ENCODE results near the gene ZNF213. TPM values are rescaled to one million over a fixed set of nuclear protein-coding genes. Genes with fewer than 3 reads are reported as not detected.
"Not testable (repeated sequence)": the region's sequence is repeated elsewhere in the genome, so short reads cannot be mapped to it uniquely, and the experiment has no call there.

The ZNF213 gene
- total RNA-seq, 2 donors from 2014 or later, result 7.3 to 7.9 TPM

DNA sequence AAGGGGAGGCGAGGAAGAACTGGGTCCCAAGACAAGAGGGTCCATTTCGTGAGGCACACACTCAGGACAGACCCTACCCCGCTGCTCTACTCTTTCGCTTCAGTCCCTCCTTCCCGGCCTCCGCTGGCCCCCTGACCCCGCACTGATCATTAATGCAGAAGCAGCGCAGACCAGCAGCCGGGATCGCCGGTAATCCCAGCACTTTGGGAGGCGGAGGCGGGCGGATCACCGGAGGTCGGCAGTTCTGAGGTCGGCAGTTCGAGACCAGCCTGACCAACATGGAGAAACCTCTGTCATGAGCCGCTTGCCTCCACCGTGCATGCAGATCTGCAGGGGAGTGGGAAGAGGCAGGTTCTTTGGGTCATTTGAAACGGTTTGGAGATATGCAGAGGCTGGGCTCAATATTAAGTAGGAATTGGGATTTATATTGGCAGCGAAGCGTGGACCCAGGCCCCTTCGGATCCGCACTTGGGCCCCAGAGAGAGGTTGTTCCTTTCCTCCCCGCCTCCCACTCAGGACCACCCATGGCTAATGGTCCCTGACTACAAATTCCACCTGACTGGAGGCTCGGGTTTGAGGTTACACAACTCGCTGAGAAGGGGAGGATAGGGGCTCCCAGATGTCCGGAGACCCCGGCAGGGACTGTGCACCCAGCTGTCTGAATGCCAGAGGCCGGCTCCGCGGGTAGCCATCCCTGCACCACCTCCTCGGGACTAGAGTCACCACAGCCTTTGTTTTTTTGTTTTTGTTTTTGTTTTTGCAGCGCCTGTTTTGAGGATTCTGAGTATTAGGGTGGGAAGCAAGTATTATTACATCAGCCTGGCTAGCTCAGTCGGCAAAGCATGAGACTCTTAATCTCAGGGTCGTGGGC lies 29.5 kb downstream of the ZNF213 start:
- Histone ChIP-seq H3K27me3 (peaks cover 5 to 9% of the 10 kb centered on the region in 2 donors), H3K36me3 (no peaks in the 10 kb centered on the region), H3K4me1 (peaks cover 0 to 9% of the 10 kb centered on the region in 2 donors), H3K4me3 (no peak overlapping the region), H3K9me3 (no peaks in the 10 kb centered on the region), H3K27ac (no peak overlapping the region)
- TF ChIP-seq, protein P1, sequence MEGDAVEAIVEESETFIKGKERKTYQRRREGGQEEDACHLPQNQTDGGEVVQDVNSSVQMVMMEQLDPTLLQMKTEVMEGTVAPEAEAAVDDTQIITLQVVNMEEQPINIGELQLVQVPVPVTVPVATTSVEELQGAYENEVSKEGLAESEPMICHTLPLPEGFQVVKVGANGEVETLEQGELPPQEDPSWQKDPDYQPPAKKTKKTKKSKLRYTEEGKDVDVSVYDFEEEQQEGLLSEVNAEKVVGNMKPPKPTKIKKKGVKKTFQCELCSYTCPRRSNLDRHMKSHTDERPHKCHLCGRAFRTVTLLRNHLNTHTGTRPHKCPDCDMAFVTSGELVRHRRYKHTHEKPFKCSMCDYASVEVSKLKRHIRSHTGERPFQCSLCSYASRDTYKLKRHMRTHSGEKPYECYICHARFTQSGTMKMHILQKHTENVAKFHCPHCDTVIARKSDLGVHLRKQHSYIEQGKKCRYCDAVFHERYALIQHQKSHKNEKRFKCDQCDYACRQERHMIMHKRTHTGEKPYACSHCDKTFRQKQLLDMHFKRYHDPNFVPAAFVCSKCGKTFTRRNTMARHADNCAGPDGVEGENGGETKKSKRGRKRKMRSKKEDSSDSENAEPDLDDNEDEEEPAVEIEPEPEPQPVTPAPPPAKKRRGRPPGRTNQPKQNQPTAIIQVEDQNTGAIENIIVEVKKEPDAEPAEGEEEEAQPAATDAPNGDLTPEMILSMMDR (IDR thresholded peaks at IDR 0.05), result no peak
- DNase-seq (ENCODE audit: low spot score), result no peak

DNA sequence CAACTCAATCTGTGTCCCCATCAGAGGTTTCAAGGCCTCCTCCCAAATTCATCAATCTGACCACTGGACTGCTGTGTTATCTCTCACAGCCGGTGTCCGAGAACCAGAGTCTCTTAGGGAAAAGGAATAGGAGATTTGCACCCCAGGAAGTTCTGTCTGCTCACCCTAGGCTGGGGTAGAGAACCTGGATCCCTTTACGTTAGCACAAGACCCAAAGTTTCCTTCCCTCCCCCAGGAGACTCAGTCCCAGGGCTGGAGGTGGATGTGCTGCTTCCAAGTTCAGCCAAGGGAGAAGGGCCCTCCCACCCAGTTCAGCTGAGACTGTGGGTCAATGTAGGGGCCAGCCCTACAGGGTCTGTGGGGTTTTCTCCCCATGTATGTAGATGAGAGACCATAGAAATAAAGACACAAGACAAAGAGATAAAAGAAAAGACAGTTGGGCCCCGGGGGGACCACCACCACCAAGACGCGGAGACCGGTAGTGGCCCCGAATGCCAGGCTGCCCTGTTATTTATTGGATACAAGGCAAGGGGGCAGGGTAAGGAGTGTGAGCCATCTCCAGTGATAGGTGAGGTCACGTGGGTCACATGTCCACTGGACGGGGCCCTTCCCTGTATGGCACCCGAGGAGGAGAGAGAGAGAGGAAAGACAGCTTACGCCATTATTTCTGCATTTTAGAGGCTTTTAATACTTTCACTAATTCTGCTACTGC lies 30.4 kb downstream of the ZNF213 start:
- H3K9me3 ChIP-seq, result no peaks in the 10 kb centered on the region
- no peak overlapping the region for H3K27ac ChIP-seq
- H3K36me3 ChIP-seq, result no peaks in the 10 kb centered on the region
- TF ChIP-seq, protein P1 (IDR thresholded peaks at IDR 0.05), result no peak
- H3K4me1 ChIP-seq, result peaks cover 0 to 5% of the 10 kb centered on the region in 2 donors
- H3K27me3 ChIP-seq, result peaks cover 9 to 14% of the 10 kb centered on the region in 2 donors
- peak overlapping the region in 1 of 2 donors; percentile 30 for H3K4me3 ChIP-seq
- no peak for DNase-seq (ENCODE audit: low spot score)

DNA sequence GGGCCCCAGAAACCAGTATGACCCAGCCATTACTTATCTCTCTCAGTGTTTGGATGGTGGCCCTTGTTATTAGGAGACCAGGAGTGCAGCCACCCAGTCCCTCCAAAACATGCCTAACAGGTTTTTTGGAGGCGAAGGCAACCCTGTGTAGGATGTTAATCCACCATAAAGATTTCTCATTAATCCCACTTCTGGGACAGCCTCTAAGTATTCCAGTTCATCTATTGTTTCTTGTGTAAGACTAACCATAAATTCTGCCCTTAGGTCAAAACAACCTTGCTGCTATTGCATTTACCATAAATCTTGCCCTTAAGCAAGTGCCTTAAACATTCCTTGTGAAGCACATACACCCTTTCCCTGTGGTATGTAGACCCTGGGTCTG lies 31.7 kb downstream of the ZNF213 start:
- H3K36me3 ChIP-seq, result no peaks in the 10 kb centered on the region
- no peak for DNase-seq (ENCODE audit: low spot score)
- TF ChIP-seq, protein P1 (IDR thresholded peaks at IDR 0.05), result no peak
- no peak overlapping the region for H3K27ac ChIP-seq
- H3K4me1 ChIP-seq, result peaks cover 0 to 14% of the 10 kb centered on the region in 2 donors
- no peak overlapping the region for H3K4me3 ChIP-seq
- no peaks in the 10 kb centered on the region for H3K9me3 ChIP-seq
- H3K27me3 ChIP-seq, result peaks cover 11 to 25% of the 10 kb centered on the region in 2 donors

DNA sequence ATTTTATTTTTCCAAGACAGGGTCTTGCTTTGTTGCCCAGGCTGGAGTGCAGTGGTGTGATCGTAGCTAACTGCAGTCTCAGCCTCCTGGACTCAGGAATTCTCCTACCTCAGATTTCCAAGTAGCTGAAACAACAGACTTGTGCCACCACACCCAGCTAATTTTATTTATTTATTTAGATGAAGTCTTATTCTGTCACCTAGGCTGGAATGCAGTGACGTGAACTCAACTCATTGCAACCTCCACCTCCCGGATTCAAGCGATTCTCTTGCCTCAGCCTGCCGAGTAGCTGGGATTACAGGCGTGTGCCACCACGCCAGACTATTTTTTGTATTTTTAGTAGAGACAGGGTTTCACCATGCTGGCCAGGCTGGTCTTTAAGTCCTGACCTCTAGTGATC lies 33.9 kb downstream of the ZNF213 start:
- H3K27me3 ChIP-seq, result peaks cover 27 to 46% of the 10 kb centered on the region in 2 donors
- not testable (repeated sequence) for H3K36me3 ChIP-seq; H3K27ac ChIP-seq; H3K9me3 ChIP-seq; H3K4me3 ChIP-seq; DNase-seq (ENCODE audit: low spot score)
- H3K4me1 ChIP-seq, result peaks cover 0 to 21% of the 10 kb centered on the region in 2 donors

DNA sequence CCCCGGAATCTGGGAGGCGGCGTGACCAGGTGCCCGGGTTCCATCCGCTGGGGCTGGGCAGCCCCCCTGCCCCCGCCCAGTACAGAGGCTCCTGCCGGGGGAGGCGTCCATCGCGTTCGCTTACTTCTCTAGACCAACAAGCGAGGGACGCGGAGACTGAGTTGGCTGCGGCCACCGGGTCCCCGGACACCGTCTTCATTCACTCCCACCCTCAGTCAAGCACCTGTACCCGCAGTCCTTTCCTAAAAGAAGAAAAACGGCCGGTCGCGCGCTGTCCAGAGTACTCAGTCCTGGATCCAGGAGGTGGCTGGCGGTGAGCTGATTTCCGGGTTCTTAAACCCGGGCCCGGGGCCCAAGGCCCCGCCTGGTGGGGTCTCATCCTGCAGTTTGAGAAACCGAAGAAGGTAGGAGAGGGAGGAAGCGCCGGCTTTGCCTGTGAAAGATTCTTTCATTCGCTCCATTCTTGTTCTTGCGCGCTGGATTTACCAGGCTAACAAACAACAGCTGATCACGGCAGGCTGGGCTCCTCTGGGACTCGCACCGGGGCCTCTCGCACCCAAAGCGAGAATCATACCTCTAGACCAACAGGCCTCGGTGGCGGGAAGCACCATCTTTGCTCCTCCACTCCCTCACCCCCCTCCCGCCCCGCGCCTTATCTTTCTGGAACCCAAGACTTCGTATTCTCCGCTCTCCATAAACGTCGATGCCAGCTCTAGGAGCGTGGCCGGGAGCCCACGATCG lies 35.8 kb downstream of the ZNF213 start:
- DNase-seq (ENCODE audit: low spot score), result no peak
- H3K9me3 ChIP-seq, result no peaks in the 10 kb centered on the region
- TF ChIP-seq, protein P1 (IDR thresholded peaks at IDR 0.05), result no peak
- no peaks in the 10 kb centered on the region for H3K36me3 ChIP-seq
- no peak overlapping the region for H3K27ac ChIP-seq
- peaks cover 0 to 35% of the 10 kb centered on the region in 2 donors for H3K4me1 ChIP-seq
- peak overlapping the region in 1 of 2 donors; percentile 27 for H3K4me3 ChIP-seq
- peaks cover 45 to 65% of the 10 kb centered on the region in 2 donors for H3K27me3 ChIP-seq

All from right atrium auricular region (tissue), 2 donors.